ENCODE data around the gene SHH. TPM values are rescaled to one million over a fixed set of nuclear protein-coding genes. Genes with fewer than 3 reads are reported as not detected.
A peak's percentile ranks its signal among the peaks of the same experiment; 100 is the strongest.

SHH gene
- total and polyA plus RNA-seq, 11 donors = not detected

DNA sequence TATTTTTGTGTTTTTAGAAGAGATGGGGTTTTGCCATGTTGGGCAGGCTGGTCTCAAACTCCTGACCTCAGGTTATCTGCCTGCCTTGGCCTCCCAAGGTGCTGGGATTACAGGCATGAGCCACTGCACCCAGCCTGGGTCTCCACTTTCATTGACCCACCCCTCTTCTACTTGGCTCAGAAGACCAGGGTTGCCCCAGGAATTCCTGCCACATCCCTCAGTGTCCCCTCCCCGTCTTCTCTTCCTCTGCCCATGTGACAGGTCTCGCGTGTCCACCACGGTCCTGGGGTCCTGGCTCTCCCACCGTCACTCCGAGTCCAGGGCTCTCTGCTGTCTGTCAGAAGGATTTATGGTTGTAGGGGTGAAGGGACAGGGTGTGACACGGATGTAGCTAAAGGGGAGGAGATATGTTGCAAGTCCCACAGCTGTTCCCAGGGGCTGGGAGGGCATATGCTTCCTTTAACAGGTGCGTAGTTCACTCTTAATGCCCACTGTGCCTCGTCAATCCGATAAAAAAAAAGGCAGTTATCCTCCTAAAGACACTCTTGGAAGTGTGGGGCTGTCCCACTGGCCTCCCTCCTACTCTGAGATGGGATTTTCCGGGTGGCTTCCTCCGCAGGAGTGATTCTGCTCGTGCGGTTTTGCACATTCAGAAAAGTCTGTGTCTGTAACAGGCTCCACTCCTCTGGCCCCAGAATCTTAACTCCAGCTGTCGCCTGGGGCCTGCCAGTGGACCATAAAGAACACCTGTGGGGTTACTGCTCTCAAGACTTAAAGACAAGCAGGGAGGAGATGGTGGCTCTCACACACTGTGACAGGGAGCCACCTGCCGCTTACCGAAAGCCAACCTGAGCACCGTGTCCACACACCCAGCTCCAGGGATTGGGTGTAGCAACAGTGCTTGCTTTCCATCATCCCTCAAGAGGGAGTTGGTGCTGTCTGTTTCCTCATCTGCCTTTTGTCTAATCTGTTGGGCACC is 36.7 kb upstream of the SHH start:
- TF ChIP-seq, protein P1, sequence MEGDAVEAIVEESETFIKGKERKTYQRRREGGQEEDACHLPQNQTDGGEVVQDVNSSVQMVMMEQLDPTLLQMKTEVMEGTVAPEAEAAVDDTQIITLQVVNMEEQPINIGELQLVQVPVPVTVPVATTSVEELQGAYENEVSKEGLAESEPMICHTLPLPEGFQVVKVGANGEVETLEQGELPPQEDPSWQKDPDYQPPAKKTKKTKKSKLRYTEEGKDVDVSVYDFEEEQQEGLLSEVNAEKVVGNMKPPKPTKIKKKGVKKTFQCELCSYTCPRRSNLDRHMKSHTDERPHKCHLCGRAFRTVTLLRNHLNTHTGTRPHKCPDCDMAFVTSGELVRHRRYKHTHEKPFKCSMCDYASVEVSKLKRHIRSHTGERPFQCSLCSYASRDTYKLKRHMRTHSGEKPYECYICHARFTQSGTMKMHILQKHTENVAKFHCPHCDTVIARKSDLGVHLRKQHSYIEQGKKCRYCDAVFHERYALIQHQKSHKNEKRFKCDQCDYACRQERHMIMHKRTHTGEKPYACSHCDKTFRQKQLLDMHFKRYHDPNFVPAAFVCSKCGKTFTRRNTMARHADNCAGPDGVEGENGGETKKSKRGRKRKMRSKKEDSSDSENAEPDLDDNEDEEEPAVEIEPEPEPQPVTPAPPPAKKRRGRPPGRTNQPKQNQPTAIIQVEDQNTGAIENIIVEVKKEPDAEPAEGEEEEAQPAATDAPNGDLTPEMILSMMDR (IDR thresholded peaks at IDR 0.05) = no peak
- no peak for TF ChIP-seq POLR2A (IDR thresholded peaks at IDR 0.05)
- no peaks in the 10 kb centered on the region for H3K4me1 ChIP-seq
- peaks cover 0 to 23% (median 3%) of the 10 kb centered on the region in 9 donors for H3K27me3 ChIP-seq
- intact Hi-C loops (cut with DNase I) = no loop called here
- no peak overlapping the region for H3K27ac ChIP-seq
- ATAC-seq = no peak
- no peak overlapping the region for H3K4me3 ChIP-seq
- DNase-seq = peak in 1 of 5 donors; percentile 44
- peaks cover 0 to 2% (median 0%) of the 10 kb centered on the region in 12 donors for H3K9me3 ChIP-seq
- WGBS, 4 donors = 68 to 78% (median 75%) methylated on average over 18 of the region's 18 CpGs
- H3K36me3 ChIP-seq = no peaks in the 10 kb centered on the region

DNA sequence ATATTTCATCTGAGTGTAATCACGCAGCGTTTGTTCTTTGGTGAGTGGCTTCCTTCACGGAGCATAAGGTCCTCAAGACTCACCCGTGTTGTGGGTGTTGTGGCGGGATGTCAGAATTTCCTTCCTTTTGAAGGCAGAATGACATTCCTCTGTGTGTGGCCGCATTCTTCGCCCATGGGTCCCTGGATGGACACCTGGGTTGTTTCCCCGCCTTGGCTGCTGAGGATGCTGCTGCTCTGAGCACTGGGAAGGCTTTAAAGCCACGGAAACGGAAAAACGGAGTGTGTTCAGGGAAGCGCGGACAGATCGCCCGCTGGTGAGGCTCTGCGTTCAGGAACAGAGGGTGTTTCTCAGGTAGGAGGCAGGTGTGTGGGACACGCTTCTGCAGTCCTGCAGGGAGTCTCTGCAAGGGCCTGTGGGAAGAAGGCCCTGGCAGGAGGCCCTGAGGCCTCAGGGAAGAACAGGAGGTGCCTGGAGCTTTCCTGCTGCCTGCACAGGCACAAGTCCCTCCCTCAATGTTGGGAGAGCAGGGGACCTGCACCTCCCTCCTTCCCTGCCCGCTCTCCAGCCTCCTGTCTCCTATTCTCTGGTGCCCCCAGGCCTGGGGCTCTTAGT is 35.7 kb upstream of the SHH start:
- intact Hi-C loops (cut with DNase I) = no loop called here
- no peak overlapping the region for H3K27ac ChIP-seq
- H3K27me3 ChIP-seq = peaks cover 0 to 27% (median 3%) of the 10 kb centered on the region in 9 donors
- no peaks in the 10 kb centered on the region for H3K4me1 ChIP-seq
- no peaks in the 10 kb centered on the region for H3K36me3 ChIP-seq
- ATAC-seq (no peak), DNase-seq (peak in 1 of 5 donors; percentile 18)
- no peaks in the 10 kb centered on the region for H3K9me3 ChIP-seq
- TF ChIP-seq POLR2A (IDR thresholded peaks at IDR 0.05) = no peak
- TF ChIP-seq, protein P1 (IDR thresholded peaks at IDR 0.05) = no peak
- 66 to 76% (median 71%) methylated on average over 18 of the region's 18 CpGs for WGBS, 4 donors
- no peak overlapping the region for H3K4me3 ChIP-seq

DNA sequence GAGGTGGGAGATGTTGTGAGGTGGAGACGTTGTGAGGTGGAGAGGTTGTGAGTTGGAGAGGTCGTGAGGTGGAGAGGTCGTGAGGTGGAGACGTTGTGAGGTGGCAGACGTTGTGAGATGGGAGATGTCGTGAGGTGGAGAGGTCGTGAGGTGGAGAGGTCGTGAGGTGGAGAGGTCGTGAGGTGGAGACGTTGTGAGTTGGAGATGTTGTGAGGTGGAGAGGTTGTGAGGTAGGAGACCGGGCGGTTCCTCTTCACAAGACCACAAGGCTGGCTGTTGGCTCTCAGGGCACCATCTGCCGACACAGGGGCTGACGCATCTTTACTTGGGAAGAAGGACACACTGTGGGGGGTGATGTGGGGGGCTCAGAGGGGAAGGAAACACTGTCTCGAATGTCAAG is 34.7 kb upstream of the SHH start:
- Histone ChIP-seq H3K27ac (no peak overlapping the region), H3K9me3 (no peaks in the 10 kb centered on the region), H3K27me3 (peaks cover 0 to 27% (median 3%) of the 10 kb centered on the region in 9 donors), H3K4me1 (no peaks in the 10 kb centered on the region), H3K4me3 (no peak overlapping the region), H3K36me3 (no peaks in the 10 kb centered on the region)
- 72 to 82% (median 80%) methylated on average over 15 of the region's 15 CpGs for WGBS, 4 donors
- no peak for ATAC-seq
- DNase-seq = peak in 1 of 5 donors; percentile 16
- TF ChIP-seq, protein P1 (IDR thresholded peaks at IDR 0.05) = no peak
- TF ChIP-seq POLR2A (IDR thresholded peaks at IDR 0.05) = no peak
- intact Hi-C loops (cut with DNase I) = no loop called here

DNA sequence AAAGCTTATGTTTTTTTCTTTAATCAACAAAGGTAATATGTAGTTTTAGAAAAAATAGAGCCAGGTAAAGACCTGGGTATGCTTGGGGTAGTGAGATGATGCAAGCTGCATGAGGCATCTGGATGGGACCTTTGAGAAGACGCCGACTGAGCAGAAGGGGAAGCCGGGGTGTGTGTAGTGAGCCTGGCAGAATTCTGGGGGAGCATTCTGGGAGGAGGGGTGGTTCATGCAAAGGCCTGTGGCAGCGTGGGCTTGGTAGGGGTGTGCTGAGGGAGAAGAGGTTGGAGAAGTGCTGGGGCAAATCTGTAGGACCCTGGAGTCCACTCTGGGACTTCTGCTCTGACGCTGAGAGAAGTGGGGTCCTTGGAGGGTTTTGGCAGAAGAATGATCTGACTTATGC is 33.9 kb upstream of the SHH start:
- intact Hi-C loops (cut with DNase I) = no loop called here
- no peak overlapping the region for H3K4me3 ChIP-seq
- H3K9me3 ChIP-seq = no peaks in the 10 kb centered on the region
- H3K27me3 ChIP-seq = peaks cover 0 to 34% (median 3%) of the 10 kb centered on the region in 9 donors
- DNase-seq = peak in 1 of 5 donors; percentile 9
- H3K27ac ChIP-seq = no peak overlapping the region
- no peak for ATAC-seq
- H3K4me1 ChIP-seq = no peaks in the 10 kb centered on the region
- no peaks in the 10 kb centered on the region for H3K36me3 ChIP-seq
- TF ChIP-seq POLR2A (IDR thresholded peaks at IDR 0.05) = no peak
- TF ChIP-seq, protein P1 (IDR thresholded peaks at IDR 0.05) = no peak
- 82 to 87% (median 83%) methylated on average over 5 of the region's 5 CpGs for WGBS, 4 donors
